SHP77 (cell line): ENCODE measurements around the gene JOSD1.

Experiments
- DNase-seq, 2 experiments: peaks; one replicate each; lab custom pipeline; 2025; lab: John Stamatoyannopoulos, UW

The JOSD1 gene

DNA sequence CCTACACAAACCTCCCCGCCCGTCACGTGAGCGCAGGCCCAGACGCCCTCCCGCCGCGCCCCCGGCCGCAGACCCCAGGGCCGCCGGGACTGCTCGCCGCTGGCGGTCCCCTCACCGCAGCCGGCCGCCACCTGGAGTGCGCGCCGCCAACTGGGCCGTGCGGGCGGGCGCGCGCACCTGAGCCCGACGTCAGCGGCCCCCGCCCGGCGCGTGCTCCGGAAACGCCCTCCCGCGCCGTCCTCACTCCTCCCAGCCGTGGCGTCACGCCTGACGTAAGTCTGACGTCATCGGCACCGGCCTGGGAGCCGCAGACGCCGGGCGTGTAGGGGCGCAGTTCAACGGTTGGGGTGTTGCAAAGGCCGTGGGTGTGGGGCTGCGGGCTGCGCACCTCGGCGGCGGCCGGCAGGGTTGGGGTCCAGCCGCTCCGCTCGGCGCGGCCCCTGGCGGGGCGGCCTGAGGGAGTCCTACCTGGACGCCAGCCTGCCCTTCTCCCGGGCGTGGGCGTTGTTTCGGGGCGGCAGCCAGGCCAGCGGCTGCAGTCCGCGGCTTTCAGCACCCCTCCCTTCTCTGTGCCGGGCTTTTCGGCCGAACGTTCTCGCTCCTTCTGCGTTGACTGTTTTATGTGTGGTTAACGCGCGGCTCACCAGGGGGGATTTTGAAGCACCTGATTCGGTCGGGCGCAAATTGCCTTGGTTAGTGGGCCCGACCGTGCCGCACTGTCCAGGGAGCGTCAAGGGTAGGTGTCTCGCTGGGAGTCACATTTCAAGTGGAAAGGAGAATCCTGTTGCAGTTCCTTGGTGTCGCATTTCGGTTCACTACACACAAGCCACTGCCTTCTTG is at the start of gene JOSD1:
Gene JOSD1 (minus strand): TSS at position 155 of the 840 bp plus-strand sequence. CDS start 956 bp downstream, outside the sequence.
- DNase-seq, result peak; percentile 80 to 86

DNA sequence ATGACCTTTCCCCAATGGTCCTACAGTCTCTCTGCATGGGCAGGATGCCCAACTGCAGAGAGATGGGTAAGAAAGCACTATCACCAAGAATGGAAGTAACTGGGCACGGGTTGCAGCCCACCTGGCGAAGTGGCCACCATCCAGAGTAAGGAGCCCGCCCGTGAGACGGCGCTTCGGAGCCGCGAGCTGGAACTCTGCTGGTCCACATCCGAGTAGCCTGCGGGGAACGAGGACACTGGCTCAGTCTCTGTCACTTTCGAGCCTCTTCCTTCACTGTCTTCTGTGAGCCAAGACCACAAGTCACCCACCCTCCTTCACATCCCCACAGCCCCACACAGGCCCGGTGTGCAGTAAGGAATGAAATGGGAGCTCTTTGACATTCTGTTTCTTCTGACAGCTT is 49.4 kb upstream of the JOSD1 start:
- no peak for DNase-seq

DNA sequence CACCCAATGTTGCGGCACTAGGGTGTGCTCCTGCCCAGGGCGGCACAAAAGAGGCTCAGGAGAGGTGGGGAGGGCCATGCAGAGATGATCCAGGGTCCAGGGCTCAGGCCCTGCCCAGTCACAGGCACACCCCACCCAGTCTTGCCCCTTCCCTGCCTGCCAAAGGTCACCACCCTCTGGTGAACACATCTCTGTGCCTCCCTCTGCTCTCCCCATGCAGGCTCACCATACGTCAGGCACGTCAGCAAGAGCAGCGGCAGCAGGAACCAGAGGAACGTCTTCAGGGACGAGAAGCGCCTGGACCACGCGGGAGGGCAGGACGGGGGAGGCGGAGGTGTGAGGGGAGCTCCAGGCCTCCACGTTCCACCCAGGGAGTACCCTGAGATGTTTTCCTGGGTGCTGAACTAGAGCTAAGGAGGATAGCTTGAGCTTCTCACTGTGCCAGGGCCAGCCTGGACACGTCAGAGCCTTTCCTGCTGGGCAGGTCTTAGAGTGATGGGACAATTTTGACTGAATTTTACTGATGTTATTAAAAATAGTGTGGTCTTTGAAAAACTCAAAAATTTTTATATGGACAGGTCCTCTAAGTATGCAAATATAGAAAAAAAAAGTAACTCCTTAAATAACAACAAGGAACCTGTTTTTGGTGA is 47.9 kb upstream of the JOSD1 start:
- no peak for DNase-seq

DNA sequence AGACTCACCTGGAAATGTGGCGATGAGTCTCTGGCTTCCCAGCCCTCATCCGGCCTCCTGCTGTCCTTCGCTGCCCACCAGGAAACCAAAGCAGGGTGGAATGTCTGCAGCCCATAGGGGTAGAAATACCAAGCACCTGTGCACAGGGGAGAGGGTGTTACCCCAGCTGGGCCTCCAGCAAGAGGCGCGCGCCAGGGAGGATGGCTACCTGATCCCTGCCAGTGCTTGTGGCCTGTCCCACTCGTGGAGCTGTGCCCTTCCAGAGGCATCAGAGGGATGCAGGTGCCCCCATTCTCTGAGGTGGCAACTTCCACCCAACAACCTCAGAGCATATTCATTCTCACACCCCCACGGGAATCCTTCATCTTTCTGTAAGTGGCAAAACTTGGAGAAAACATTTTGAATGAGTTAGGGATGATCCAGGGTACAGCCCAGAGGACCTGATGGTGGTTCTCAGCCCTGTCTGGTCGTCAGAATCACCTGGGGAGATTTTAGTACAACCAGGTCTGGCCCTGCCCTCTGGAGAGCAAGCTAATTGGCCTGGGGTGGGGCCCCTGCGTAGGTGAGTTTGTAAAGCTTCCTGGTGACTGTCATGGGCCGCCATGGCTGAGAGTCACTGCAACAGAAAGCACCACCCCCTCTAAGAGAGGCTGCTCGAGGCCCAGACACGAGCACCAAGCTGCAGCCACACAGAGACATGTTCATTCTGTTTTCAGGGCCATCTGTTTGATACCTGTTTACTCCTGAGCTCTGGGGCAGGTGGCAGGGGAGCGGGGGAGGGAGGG is 45.1 kb upstream of the JOSD1 start:
- DNase-seq, result peak; percentile 29 to 43

DNA sequence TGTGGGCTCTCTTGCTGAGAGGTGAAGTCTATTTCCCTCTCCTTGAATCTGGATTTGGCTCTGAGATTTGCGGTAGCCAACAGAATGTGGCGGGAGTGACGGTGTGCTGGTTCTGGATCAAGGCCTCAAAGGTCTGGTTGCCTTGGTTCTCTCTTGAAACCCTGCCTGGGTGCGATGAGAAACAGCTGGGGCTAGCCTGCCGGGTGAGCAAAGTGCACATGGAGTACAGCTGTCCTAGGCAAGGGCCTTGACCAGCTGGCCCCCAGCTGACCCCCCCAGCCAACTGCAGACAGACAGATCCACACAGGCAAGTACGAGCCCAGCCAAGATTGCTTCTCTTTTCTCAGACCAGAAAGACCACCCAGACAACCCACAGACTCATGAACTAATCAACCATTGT is 44.2 kb upstream of the JOSD1 start:
- no peak for DNase-seq

DNA sequence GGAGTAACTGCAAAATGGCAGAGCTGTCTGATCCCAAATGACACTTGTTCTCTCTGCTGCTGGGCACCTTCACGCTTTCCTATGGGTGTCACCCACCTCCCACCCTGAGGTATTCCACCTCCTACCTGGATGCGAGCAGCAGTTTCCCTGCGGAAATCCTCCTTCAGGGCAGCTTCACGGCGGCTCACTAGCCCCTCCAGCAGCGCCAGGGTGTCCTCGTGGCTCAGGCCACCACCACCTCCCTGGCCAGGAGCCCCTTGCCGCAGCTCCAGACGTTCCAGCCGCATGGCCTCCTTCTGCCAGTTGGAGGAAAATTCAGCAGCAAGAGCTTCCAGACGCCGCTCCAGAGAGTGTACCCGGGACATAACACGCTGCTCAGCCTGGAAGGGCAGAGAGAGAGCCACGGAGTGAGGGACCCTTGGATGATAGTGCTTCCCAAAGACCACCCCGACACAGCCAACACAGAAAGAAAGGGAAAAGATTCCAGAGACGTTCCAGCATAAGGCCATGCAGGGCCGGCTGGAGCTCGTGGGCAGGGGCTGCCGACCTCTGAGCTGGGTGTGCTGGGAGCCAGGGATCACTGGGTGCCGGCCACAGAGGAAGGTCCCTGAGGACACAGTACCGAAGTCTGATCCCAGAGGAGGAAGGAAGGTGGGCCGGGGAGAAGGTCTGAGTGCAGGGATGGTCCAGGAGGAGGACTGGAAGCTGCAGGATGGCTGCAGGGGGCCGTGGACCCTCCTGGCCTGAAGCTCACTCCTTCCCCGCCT is 41.6 kb upstream of the JOSD1 start:
- DNase-seq, result no peak

DNA sequence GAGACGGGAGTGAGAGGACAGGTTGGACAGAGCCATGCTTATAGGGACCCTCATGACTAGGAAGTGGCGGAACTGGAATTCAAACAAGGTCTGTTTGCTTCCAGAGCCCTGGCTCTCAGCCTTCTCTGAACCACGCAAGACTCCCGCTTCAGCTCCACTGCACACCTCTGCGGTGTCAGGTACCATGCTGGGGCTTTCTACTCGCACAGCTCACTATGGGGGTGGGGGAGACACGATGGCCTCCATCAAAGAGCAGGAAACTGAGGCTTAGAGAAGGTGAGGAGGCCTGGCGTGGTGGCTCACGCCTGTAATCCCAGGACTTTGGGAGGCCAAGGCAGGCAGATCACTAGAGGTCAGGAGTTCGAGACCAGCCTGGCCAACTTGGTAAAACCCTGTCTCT is 40.8 kb upstream of the JOSD1 start:
- DNase-seq, result no peak

DNA sequence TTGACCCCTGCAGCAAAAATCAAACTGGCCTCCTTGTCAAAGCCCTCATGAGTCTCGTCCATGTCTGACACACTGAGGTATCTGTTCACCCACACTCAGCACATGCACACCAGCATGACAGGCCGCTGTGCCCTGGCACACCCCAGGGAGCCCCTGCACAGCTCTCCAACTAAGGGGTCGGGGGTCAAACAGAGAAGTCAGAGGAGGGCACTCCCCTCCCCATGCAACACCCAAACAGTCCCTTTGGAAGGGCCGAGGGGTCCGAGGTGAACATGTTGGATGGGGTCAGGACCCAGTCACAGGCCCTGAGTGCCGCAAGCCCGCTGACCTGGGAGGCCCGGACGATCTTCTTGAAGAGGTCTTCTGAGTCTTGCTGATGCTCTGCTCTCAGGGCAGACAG is 40.4 kb upstream of the JOSD1 start:
- no peak for DNase-seq

DNA sequence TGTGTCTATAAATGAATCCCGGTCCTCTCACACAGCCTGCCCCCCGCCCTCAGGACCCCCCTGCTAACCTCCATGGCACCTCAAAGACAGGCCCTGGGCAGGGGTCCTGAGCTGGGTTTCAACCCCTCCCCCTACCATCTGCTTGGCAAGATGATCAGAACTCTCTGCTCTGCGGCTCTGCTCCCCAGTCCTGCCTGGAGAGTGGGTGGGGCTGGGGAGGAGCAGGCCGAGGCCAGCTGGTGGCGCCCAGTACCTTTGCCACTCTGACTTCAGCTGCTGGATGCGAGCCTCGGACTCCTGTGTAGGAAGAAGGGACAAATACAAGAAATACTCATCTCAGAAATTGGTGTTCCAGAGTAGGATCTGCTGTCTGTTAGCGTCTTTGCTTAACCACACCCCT is 40.0 kb upstream of the JOSD1 start:
- no peak for DNase-seq

DNA sequence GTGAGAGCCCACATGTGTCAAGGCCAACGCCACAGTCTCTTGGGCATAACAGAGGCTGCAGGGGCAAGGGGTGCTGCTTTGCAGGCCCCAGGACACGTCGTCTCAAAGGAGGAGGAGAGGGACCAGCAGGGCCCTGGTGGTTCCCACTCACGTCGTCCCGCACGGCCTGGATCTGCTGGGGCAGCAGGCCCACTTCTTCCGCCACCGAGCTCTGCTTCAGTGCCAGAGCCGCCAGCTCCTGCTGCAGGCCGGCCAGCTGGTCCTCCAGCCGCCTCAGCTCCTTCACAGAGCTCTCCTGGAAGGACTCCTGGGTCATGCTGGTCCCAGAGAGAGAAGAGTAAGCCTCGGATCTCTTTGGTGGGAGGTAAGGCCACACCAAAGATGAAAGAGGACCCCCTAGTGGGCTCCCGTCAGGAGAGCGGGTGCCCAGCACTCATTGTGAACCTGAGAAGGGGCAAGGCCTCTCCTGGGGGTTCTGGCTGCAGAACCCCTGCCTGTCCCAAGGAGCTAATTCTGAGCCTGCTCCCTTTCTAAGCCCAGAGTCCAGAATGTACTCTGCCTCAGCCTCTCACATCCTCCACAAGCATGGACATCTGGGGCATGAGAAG is 39.5 kb upstream of the JOSD1 start:
- no peak for DNase-seq

DNA sequence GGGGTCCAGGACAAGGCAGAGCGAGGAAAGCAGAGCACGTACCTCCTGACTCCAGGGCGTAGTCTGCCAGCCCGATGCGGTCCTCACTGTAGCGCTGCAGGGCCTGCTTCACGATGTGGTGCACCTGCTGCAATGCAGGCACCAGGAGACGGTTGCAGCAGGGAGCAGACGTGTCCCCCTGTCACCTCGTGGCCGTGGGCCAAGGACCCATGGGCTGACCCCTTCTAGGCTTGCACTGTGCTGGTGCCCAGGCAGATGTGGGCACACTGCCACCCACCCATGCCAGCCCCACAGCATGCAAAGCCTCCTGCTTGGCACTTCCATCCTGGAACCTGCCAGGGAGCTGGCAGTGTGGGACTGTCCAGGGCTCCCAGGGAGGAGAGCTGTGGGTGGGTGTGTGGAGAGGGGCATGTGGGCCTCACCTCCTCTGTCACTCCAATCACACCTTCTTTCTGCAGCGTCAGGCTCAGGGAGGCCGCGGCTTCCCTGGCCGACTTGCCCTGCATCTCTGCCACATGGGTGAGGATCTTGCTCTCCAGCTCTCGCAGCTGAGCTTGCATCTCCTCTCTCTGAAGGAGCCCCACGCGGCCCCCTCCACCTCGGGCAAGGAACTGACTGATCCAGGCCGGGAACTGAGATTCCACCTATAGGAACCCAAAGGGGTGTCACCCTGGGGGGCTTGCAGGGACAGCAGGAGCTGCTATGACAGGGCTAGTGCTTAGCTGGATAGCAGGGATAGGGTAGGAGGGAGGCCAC is 38.7 kb upstream of the JOSD1 start:
- DNase-seq, result no peak

DNA sequence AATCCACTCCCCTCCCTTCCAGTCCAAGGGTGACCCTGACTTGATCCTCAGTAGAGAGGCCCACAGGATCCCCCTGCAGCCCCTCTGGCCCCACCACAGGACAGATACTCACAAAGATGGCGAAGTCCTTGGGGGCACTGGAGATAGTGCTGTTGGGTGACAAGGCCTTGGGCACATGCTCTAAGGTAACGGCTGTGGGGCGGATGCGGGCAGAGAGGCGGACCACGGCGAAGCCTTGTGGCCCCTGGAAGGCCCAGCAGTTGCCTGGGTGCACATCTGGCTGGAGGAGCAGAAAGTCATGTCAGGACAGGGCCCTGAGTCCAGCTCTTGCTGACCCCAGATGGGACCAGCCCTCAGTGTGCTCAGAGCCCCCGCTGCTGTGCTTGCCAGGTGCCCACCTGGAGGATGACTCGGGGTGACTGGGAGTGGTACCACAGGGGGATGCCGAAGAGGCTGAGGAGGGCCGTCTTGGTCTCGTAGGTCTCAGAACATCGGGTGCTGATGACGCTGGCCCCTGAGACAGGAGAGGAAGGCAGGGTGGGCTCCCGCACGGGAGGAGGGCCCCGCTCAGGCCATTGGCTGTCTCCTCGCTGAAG is 37.8 kb upstream of the JOSD1 start:
- no peak for DNase-seq

DNA sequence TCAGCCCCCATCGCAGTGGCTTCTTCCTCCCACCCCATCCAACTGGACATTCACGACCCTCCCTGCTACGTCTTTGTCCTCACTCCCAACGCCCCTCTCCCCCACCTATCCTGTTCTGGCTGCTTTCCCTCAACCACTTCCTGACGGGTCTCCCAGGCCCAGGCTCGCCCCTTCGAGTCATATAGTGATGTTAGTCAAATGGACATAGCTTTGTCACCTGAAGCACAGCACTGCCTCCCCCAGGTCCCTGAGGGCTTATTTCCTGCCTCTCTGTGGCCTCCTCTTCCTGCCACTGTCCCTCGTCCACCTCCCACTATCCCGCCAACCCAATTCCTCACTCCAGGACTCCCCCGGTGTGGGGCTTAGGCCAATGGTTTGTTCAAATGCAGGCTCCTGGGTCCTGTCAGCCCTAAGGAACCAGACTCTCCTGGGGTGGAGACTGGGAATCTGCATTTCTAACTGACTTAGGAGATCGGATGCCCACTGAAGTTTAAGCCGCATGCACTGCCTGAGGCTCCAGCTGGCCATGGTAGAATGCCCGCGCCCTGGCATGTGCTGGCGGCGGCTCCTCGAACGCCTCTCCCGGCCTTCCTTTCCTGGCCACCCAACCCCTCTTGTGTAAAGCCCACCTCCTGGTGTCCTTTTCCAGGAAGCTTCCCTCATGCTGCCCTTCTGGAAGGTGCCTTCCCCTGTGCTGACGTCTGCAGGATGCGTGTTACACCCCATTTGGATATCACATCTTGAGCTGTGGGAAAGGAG is 36.7 kb upstream of the JOSD1 start:
- DNase-seq, result no peak

DNA sequence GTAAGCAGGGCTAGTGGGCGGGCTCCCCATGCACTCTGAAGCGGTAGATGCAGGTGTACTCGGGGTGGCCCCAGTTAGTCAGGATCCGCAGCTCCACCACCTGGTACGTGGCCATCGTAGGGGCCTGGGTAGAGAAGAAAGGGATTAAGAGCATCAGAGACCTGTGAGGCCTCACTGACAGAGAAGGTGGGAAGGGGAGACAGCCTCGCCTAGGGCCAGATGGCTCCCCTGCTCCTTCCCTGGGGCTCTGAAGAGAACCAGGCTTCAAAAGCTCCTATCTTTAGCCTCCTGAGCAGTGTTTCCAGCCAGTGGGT is 35.5 kb upstream of the JOSD1 start:
- DNase-seq, result no peak

DNA sequence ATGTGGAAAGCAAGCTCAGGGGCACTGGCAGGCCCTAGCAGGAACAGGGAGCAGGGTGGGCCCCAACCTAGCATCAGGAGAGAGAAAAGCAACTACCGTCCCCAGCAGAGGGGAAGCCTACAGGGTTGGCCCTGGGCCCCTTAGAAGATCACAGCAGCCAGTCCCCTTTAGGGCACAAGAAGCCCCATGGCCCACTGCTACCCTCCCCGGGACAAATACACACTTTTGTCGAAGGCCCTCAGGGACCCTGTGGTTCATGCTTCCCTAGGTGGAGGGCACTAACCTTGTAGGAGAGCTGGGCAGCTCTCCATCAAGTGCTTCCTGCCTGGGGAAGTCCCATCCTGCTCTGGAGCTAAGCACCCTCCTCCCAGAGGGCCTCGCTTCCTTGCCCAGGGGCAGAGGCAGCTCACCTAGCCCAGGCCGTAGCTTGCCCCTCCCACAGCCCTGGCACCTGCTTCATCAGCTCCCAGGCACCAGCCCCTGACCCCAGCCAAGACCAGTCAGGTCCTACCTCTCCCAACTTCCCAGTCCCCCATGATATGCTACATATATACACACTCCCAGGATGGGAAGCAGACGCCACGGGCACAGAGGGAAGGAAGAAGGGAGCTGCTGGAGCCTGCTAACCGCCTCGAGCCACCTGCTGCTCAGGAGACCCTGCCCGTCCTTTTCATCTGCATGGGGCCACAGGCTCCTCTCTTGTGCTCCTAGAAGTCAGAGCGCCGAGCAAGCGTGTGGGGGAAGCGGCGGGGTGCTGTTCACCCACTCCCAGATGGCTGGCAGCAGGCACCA is 34.9 kb upstream of the JOSD1 start:
- DNase-seq, result no peak

DNA sequence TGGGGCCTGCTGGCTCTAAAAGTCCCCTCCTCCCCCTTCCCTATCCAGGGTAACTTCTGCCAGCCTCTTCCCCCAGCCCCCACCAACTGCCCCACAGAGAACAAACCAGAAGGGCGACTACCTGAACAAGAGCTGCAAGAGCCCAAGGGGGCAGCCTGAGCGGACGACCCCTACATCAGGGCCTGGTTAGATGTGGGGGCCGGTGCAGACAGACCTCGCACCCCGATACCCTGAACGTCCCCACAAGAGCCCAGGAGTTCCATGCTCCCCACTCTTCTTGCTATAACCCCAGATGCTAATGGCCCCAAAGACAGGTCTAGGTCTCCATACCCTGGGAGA is 34.4 kb upstream of the JOSD1 start:
- DNase-seq, result no peak

DNA sequence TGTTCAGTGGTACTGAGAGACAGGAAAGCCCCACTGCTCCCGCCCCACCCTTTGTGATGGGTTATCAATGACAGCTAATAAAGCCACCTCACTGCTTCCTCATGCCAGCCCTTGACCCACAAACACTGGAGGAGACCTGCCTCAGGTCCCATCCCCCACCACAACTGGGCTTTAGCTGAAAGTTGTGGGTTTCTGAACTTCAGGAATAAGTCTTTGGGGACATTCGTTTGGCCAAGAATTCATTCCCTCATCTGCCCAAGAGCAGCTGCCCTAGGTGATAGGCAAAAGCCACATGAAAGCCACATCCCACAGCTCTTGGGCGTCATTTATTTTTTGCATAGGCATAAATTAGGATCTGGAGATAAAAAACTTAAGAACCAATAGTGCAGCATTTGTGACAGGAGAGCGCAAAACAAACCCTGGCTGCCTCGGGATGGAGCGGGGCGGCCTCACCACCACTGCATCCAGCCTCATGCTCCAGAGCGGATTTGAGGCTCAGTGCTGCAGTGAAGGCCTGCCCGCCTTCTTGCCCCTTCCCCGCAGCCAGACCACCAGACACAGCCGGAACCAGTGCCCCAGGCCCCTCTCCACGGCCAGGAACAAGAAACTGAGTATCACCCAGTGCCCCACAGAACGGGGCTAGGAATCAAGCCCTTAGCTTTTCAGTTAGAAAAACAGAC is 33.8 kb upstream of the JOSD1 start:
- DNase-seq, result no peak

DNA sequence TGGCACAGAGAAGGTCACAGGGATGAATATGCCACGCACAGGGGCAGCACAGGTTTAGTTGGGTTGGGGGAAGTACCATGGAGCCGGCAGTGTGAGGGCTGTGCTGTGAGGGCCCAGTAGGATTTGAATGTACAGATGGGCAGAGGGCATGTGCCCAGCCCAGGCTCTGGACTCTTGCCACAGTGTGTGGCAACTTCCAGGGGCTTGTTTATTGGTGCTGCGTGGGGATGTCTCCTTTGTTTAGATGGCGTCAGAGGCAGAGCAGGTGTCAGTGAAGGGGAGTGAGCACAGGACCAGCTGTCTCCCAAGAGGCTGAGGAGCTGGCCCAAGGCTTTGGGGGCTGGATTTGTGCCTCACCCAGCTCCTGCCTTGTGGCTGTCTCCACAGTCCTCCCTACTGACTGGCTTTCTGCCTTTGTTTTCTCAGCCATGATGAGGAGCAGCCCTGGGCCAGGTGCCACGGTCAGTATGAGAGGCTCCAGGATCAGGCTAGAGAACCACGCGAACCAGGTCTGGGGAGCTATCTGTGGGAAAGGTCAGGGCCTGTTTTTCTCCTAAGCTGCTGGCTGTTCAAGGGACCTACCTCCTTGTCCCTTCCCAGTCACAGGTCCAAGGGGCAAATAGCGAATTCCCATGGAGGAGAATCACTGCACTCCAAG is 33.1 kb upstream of the JOSD1 start:
- DNase-seq, result peak; percentile 90 to 91
